ENCODE data around the gene SSH2.

The SSH2 gene

GRCh38 chr17:29597361-29598172 is 332.5 kb downstream of the SSH2 start:
- DNase-seq, result no peak

- no peak for DNase-seq
These were observed 333.2 kb downstream of the SSH2 start for GRCh38 chr17:29596811-29597210.

GRCh38 chr17:29595943-29596774 is 333.9 kb downstream of the SSH2 start:
- DNase-seq, result no peak

GRCh38 chr17:29595107-29595942 is 334.7 kb downstream of the SSH2 start:
- DNase-seq, result peak; percentile 79

- no peak for DNase-seq
These were observed 335.4 kb downstream of the SSH2 start for GRCh38 chr17:29594519-29595090.

- peak; percentile 89 for DNase-seq
These were observed 336.2 kb downstream of the SSH2 start for GRCh38 chr17:29593591-29594518.

GRCh38 chr17:29592850-29593551 is 337.0 kb downstream of the SSH2 start, which contains the start of gene ANKRD13B:
ANKRD13B (plus strand) TSS chr17:29593132; CDS start chr17:29593622, 490 bp downstream.
- no peak for DNase-seq

GRCh38 chr17:29591737-29592608 is 338.1 kb downstream of the SSH2 start:
- peak; percentile 99 for DNase-seq

GRCh38 chr17:29591146-29591736 is 338.8 kb downstream of the SSH2 start:
- DNase-seq, result no peak

- DNase-seq, result no peak
These were observed 339.4 kb downstream of the SSH2 start for GRCh38 chr17:29590411-29591145.

GRCh38 chr17:29589524-29590410 is 340.3 kb downstream of the SSH2 start, which contains the start of gene GIT1:
GIT1 (minus strand) TSS chr17:29589648; CDS start chr17:29589378, 270 bp downstream.
- DNase-seq, result peak; percentile 92

GRCh38 chr17:29588562-29589411 is 341.2 kb downstream of the SSH2 start:
- no peak for DNase-seq

- no peak for DNase-seq
These were observed 341.9 kb downstream of the SSH2 start for GRCh38 chr17:29588017-29588561.

- DNase-seq, result no peak
These were observed 342.4 kb downstream of the SSH2 start for GRCh38 chr17:29587591-29587990.

GRCh38 chr17:29586676-29587469 is 343.2 kb downstream of the SSH2 start:
- no peak for DNase-seq

Measured in islet precursor cell (in vitro differentiated cells).